ENCODE data around the gene CCDC197. TPM values are rescaled to one million over a fixed set of nuclear protein-coding genes. Genes with fewer than 3 reads are reported as not detected.

The CCDC197 gene
- total RNA-seq, 2 donors from 2014 or later: not detected

DNA sequence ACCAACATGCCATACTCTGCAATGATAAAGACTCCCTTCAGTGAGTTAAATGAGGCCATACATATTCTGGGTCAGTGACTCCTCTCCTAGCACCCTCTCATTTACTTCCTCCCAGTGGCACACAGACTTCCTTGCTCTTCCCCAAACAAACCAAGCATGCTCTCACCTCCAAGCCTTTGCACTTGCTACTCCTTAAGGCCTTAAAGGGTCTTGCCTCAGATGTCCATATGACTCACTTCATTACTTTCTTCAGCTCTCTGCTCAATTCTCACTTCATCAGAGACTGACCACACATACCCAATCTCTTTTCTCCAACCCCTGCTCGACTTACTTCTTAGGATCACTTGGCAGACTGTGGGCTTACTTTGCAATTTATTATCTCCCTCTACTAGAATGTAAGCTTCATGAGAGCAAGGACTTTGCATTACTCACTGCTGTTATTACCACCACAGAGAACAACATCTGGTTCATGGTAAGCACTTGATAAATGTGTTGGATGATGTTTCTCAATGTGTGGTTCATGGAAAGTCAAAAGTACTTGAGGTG is 61.1 kb downstream of the CCDC197 start:
- ATAC-seq: peak; percentile 34
- H3K9me3 ChIP-seq: no peaks in the 10 kb centered on the region
- H3K4me3 ChIP-seq: no peak overlapping the region
- 20 to 30% methylated on average over 1 of the region's 1 CpG for WGBS, 2 donors
- peaks cover 62% of the 10 kb centered on the region for H3K4me1 ChIP-seq
- no peak for DNase-seq
- peaks cover 4 to 21% of the 10 kb centered on the region in 2 donors for H3K36me3 ChIP-seq (replicated peaks in 1 of 2; ENCODE audit: insufficient read depth in 1 of 2, low read depth in 2 of 2)
- no peaks in the 10 kb centered on the region for H3K27me3 ChIP-seq
- no peak for TF ChIP-seq POLR2A (IDR thresholded peaks at IDR 0.05)
- TF ChIP-seq, protein P1, sequence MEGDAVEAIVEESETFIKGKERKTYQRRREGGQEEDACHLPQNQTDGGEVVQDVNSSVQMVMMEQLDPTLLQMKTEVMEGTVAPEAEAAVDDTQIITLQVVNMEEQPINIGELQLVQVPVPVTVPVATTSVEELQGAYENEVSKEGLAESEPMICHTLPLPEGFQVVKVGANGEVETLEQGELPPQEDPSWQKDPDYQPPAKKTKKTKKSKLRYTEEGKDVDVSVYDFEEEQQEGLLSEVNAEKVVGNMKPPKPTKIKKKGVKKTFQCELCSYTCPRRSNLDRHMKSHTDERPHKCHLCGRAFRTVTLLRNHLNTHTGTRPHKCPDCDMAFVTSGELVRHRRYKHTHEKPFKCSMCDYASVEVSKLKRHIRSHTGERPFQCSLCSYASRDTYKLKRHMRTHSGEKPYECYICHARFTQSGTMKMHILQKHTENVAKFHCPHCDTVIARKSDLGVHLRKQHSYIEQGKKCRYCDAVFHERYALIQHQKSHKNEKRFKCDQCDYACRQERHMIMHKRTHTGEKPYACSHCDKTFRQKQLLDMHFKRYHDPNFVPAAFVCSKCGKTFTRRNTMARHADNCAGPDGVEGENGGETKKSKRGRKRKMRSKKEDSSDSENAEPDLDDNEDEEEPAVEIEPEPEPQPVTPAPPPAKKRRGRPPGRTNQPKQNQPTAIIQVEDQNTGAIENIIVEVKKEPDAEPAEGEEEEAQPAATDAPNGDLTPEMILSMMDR (IDR thresholded peaks at IDR 0.05): no peak
- intact Hi-C loops (cut with DNase I): no loop called here
- H3K27ac ChIP-seq: peak overlapping the region; percentile 52 to 70 (median 63)

Small RNAs within 50 kb of the gene (microRNA-seq; reads per million reads assigned to microRNA genes)
- gene MIR4506 (ENCODE audit: borderline number of aligned reads in 2 of 2, borderline replicate concordance in 2 of 2): 0 reads per million in 2 donors

Small RNAs within 50 kb of the gene (small RNA-seq; reads per million reads assigned to genes)
- not detected for gene MIR4506

Other genes with a start within 250 kb of the CCDC197 start
- under 1 TPM; 0.26 to 0.33 TPM for gene PRIMA1, start 208.8 kb upstream of the CCDC197 start, total RNA-seq
- not detected for gene FAM181A, start 70.0 kb upstream of the CCDC197 start, total RNA-seq
- 1 to 10 TPM in 1 of 2 donors, under 1 TPM in 1; 0.33 to 7.0 TPM for gene ASB2, start 20.7 kb upstream of the CCDC197 start, total RNA-seq
- gene OTUB2, start 29.0 kb downstream of the CCDC197 start, total RNA-seq: 1 to 10 TPM in 1 of 2 donors, under 1 TPM in 1; 0.33 to 1.8 TPM
- gene DDX24, start 83.9 kb downstream of the CCDC197 start, total RNA-seq: 10 to 100 TPM; 48.0 to 95.6 TPM
- gene IFI27L1, start 84.0 kb downstream of the CCDC197 start, total RNA-seq: 1 to 10 TPM; 3.4 to 5.6 TPM
- gene IFI27, start 113.4 kb downstream of the CCDC197 start, total RNA-seq: 10 to 100 TPM in 1 of 2 donors, 1 to 10 TPM in 1; 8.8 to 38.6 TPM
- gene IFI27L2, start 132.3 kb downstream of the CCDC197 start, total RNA-seq: 10 to 100 TPM; 12.7 to 66.3 TPM
- 1 to 10 TPM; 1.3 to 2.6 TPM for gene PPP4R4, start 177.0 kb downstream of the CCDC197 start, total RNA-seq

All from body of pancreas (tissue), 4 donors.